Trophoblast cell (in vitro differentiated cells and primary cell): Measurements from ENCODE around the gene MILR1.
A peak's percentile ranks its signal among the peaks of the same experiment; 100 is the strongest.
"Not testable (repeated sequence)": the region's sequence is repeated elsewhere in the genome, so short reads cannot be mapped to it uniquely, and the experiment has no call there.

Experiments
- DNase-seq, 2 donors: peaks; one replicate each; pipeline ENCODE4 v3.0.0-alpha.2; 2016
- H2AFZ ChIP-seq: 2 replicates; pipeline ENCODE4 v1.6.1; 2013; ENCODE audit warnings: low read length, moderate library complexity, mild to moderate bottlenecking; ENCODE audit not compliant: insufficient read depth, poor library complexity
- H2AK5ac ChIP-seq: 2 replicates; pipeline ENCODE4 v1.6.1; 2013; ENCODE audit warnings: mild to moderate bottlenecking, low read length
- H2BK120ac ChIP-seq: 2 replicates; pipeline ENCODE4 v1.6.1; 2013; ENCODE audit warnings: low read length, mild to moderate bottlenecking, moderate library complexity; ENCODE audit not compliant: insufficient read depth, poor library complexity
- H2BK12ac ChIP-seq: 2 replicates; pipeline ENCODE4 v1.6.1; 2013; ENCODE audit warnings: mild to moderate bottlenecking, low read length, moderate library complexity
- H2BK5ac ChIP-seq: 2 replicates; pipeline ENCODE4 v1.6.1; 2013; ENCODE audit warnings: low read length, low read depth, moderate library complexity, mild to moderate bottlenecking; ENCODE audit not compliant: poor library complexity
- H3K14ac ChIP-seq: 2 replicates; pipeline ENCODE4 v1.6.1; 2013; ENCODE audit warnings: mild to moderate bottlenecking, low read length
- H3K18ac ChIP-seq: 2 replicates; pipeline ENCODE4 v1.6.1; 2013; ENCODE audit warnings: mild to moderate bottlenecking, low read length
- H3K23ac ChIP-seq: 2 replicates; pipeline ENCODE4 v1.6.1; 2013; ENCODE audit warnings: low read length
- H3K27ac ChIP-seq: 2 replicates; pipeline ENCODE4 v1.5.1; 2013; ENCODE audit warnings: low read depth, mild to moderate bottlenecking, inconsistent platforms, low read length, moderate library complexity
- H3K27me3 ChIP-seq: 2 replicates; pipeline ENCODE4 v1.6.1; 2013; ENCODE audit warnings: inconsistent platforms, mild to moderate bottlenecking, low read length, moderate library complexity; ENCODE audit not compliant: insufficient read depth
- H3K36me3 ChIP-seq, 2 experiments: 1 replicate in 1 of 2; 2 replicates in 1 of 2; pipeline ENCODE4 v1.6.1; 2013; ENCODE audit warnings: low read length in 2 of 2, mild to moderate bottlenecking in 2 of 2, moderate library complexity in 1 of 2; ENCODE audit not compliant: insufficient read depth in 2 of 2, control insufficient read depth in 1 of 2
- H3K4ac ChIP-seq: 2 replicates; pipeline ENCODE4 v1.6.1; 2013; ENCODE audit warnings: low read depth, mild to moderate bottlenecking, low read length, moderate library complexity
- H3K4me1 ChIP-seq, 2 experiments: 1 replicate in 1 of 2; 2 replicates in 1 of 2; pipeline ENCODE4 v1.6.1; 2013; ENCODE audit warnings: low read length in 2 of 2, mild to moderate bottlenecking in 2 of 2, moderate library complexity in 1 of 2; ENCODE audit not compliant: insufficient read depth in 2 of 2, control insufficient read depth in 1 of 2
- H3K4me2 ChIP-seq: 2 replicates; pipeline ENCODE4 v1.6.1; 2013; ENCODE audit warnings: inconsistent platforms, mild to moderate bottlenecking, low read length, moderate library complexity
- H3K4me3 ChIP-seq: 2 replicates; pipeline ENCODE4 v1.5.1; 2013; ENCODE audit warnings: mild to moderate bottlenecking, low read depth, low read length, inconsistent platforms
- H3K79me1 ChIP-seq: one replicate; pipeline ENCODE4 v1.6.1; 2013; ENCODE audit warnings: low read length
- H3K79me2 ChIP-seq: 2 replicates; pipeline ENCODE4 v1.6.1; 2013; ENCODE audit warnings: low read length, mild to moderate bottlenecking; ENCODE audit not compliant: control insufficient read depth, insufficient read depth, poor library complexity
- H3K9ac ChIP-seq: 2 replicates; pipeline ENCODE4 v1.6.1; 2013; ENCODE audit warnings: mild to moderate bottlenecking, low read length
- H3K9me3 ChIP-seq: 2 replicates; pipeline ENCODE4 v1.6.1; 2013; ENCODE audit warnings: low read depth, mild to moderate bottlenecking, control low read depth, inconsistent platforms, low read length; ENCODE audit not compliant: insufficient read depth
- H4K12ac ChIP-seq: 2 replicates; pipeline ENCODE4 v1.6.1; 2013; ENCODE audit warnings: low read depth, mild to moderate bottlenecking, low read length, moderate library complexity
- H4K8ac ChIP-seq: 2 replicates; pipeline ENCODE4 v1.6.1; 2013; ENCODE audit warnings: low read depth, mild to moderate bottlenecking, low read length, moderate library complexity
- H4K91ac ChIP-seq: one replicate; pipeline ENCODE4 v1.6.1; 2013; ENCODE audit warnings: low read depth, mild to moderate bottlenecking, low read length, moderate library complexity
- WGBS: extraction: QIAGEN DNeasy Blood & Tissue Kit; methylation state at CpG from one replicate; pipeline ENCODE4 v1.1.7; 2013; ENCODE audit warnings: missing lambda C conversion rate; ENCODE audit not compliant: insufficient read length, insufficient coverage; ENCODE audit errors: extremely low coverage; 5-methylcytosine and 5-hydroxymethylcytosine counted together

The MILR1 gene

GRCh38 chr17:64418506-64419339 is 30.2 kb upstream of the MILR1 start:
- H2BK120ac ChIP-seq, result no peak overlapping the region
- H3K36me3 ChIP-seq, result no peaks in the 10 kb centered on the region
- no peaks in the 10 kb centered on the region for H3K9me3 ChIP-seq
- H3K79me2 ChIP-seq, result no peaks in the 10 kb centered on the region
- H2AFZ ChIP-seq, result no peak overlapping the region
- no CpG with 5 or more reads among the region's 19 CpGs for WGBS
- H3K4ac ChIP-seq, result no peak overlapping the region
- H3K4me1 ChIP-seq, result no peaks in the 10 kb centered on the region
- no peak overlapping the region for H4K8ac ChIP-seq
- H3K27ac ChIP-seq, result no peak overlapping the region
- no peak overlapping the region for H2AK5ac ChIP-seq
- H3K27me3 ChIP-seq, result no peaks in the 10 kb centered on the region
- no peak overlapping the region for H3K23ac ChIP-seq
- H2BK5ac ChIP-seq, result no peak overlapping the region
- no peak overlapping the region for H3K14ac ChIP-seq
- no peak overlapping the region for H3K4me2 ChIP-seq
- H3K4me3 ChIP-seq, result no peak overlapping the region
- H4K12ac ChIP-seq, result no peak overlapping the region
- H3K79me1 ChIP-seq, result no peaks in the 10 kb centered on the region
- no peak overlapping the region for H3K9ac ChIP-seq
- peak; percentile 39 to 85 for DNase-seq
- no peak overlapping the region for H3K18ac ChIP-seq
- no peak overlapping the region for H2BK12ac ChIP-seq
- no peak overlapping the region for H4K91ac ChIP-seq

- H3K27me3 ChIP-seq, result no peaks in the 10 kb centered on the region
- H3K14ac ChIP-seq, result no peak overlapping the region
- no peaks in the 10 kb centered on the region for H3K36me3 ChIP-seq
- H4K12ac ChIP-seq, result no peak overlapping the region
- no peaks in the 10 kb centered on the region for H3K79me1 ChIP-seq
- no peak overlapping the region for H3K23ac ChIP-seq
- no peak overlapping the region for H2BK12ac ChIP-seq
- H4K91ac ChIP-seq, result no peak overlapping the region
- no peak overlapping the region for H2AFZ ChIP-seq
- no peak overlapping the region for H3K9ac ChIP-seq
- no peak overlapping the region for H2BK120ac ChIP-seq
- no peak overlapping the region for H3K27ac ChIP-seq
- H3K79me2 ChIP-seq, result no peaks in the 10 kb centered on the region
- no peaks in the 10 kb centered on the region for H3K4me1 ChIP-seq
- no peak overlapping the region for H2BK5ac ChIP-seq
- peak; percentile 31 to 91 for DNase-seq
- no peaks in the 10 kb centered on the region for H3K9me3 ChIP-seq
- WGBS, result no CpG with 5 or more reads among the region's 6 CpGs
- H3K4ac ChIP-seq, result no peak overlapping the region
- H3K18ac ChIP-seq, result no peak overlapping the region
- no peak overlapping the region for H4K8ac ChIP-seq
- no peak overlapping the region for H3K4me2 ChIP-seq
- no peak overlapping the region for H3K4me3 ChIP-seq
- H2AK5ac ChIP-seq, result no peak overlapping the region
Measured at GRCh38 chr17:64420143-64420670, 28.7 kb upstream of the MILR1 start.

GRCh38 chr17:64422121-64422520 is 26.8 kb upstream of the MILR1 start:
- H2BK5ac ChIP-seq, H3K79me1 ChIP-seq, H3K9ac ChIP-seq, H3K4ac ChIP-seq, H3K9me3 ChIP-seq, H3K27ac ChIP-seq, H2AK5ac ChIP-seq, H3K4me3 ChIP-seq, H4K12ac ChIP-seq, H2BK120ac ChIP-seq, H3K36me3 ChIP-seq, H3K14ac ChIP-seq, H3K4me1 ChIP-seq, H4K91ac ChIP-seq, H3K4me2 ChIP-seq, H3K79me2 ChIP-seq, H3K18ac ChIP-seq, H3K23ac ChIP-seq, H2BK12ac ChIP-seq, H4K8ac ChIP-seq, H2AFZ ChIP-seq, H3K27me3 ChIP-seq: not testable (repeated sequence)
- WGBS, result no CpG with 5 or more reads among the region's 9 CpGs
- DNase-seq, result peak; percentile 79 to 95

- H3K4me1 ChIP-seq, result no peaks in the 10 kb centered on the region
- no peaks in the 10 kb centered on the region for H3K79me2 ChIP-seq
- no peak overlapping the region for H2BK12ac ChIP-seq
- no peaks in the 10 kb centered on the region for H3K79me1 ChIP-seq
- no peak overlapping the region for H2BK5ac ChIP-seq
- no peak overlapping the region for H2BK120ac ChIP-seq
- no peak overlapping the region for H3K4me2 ChIP-seq
- H2AFZ ChIP-seq, result no peak overlapping the region
- H3K18ac ChIP-seq, result no peak overlapping the region
- no peak overlapping the region for H3K27ac ChIP-seq
- H3K27me3 ChIP-seq, result no peaks in the 10 kb centered on the region
- H3K36me3 ChIP-seq, result no peaks in the 10 kb centered on the region
- H3K9ac ChIP-seq, result no peak overlapping the region
- H4K12ac ChIP-seq, result no peak overlapping the region
- no peak overlapping the region for H3K4ac ChIP-seq
- no peak overlapping the region for H3K4me3 ChIP-seq
- no CpG with 5 or more reads among the region's 3 CpGs for WGBS
- peak overlapping the region; percentile 54 for H4K91ac ChIP-seq
- no peak overlapping the region for H2AK5ac ChIP-seq
- H4K8ac ChIP-seq, result no peak overlapping the region
- DNase-seq, result no peak
- H3K14ac ChIP-seq, result no peak overlapping the region
- no peaks in the 10 kb centered on the region for H3K9me3 ChIP-seq
- H3K23ac ChIP-seq, result no peak overlapping the region
Measured at GRCh38 chr17:64423881-64424280, 25.0 kb upstream of the MILR1 start.
